GM13977 (cell line): Measurements from ENCODE around the gene PTPRC.

Source experiments
- DNase-seq: peaks from one replicate; pipeline ENCODE4 v3.0.0; 2012; ENCODE audit warnings: low spot score
- in situ Hi-C: fragments of 300-500 bp; cut with MboI; formaldehyde crosslinking; loops from one replicate; pipeline ENCODE4 v1.12.0; 2022; ENCODE audit warnings: low sequenced_read_pairs, low pct_unique_long_range_greater_than_20kb, mixed read lengths, inconsistent platforms; ENCODE audit not compliant: unreplicated experiment
- TF ChIP-seq, protein P1 (sequence below): IDR thresholded peaks from 2 replicates; pipeline ENCODE4 v1.5.1; 2012; ENCODE audit warnings: mild to moderate bottlenecking, control low read depth; ENCODE audit not compliant: insufficient read depth; ENCODE audit errors: extremely low read depth, missing control alignments

The PTPRC gene

DNA sequence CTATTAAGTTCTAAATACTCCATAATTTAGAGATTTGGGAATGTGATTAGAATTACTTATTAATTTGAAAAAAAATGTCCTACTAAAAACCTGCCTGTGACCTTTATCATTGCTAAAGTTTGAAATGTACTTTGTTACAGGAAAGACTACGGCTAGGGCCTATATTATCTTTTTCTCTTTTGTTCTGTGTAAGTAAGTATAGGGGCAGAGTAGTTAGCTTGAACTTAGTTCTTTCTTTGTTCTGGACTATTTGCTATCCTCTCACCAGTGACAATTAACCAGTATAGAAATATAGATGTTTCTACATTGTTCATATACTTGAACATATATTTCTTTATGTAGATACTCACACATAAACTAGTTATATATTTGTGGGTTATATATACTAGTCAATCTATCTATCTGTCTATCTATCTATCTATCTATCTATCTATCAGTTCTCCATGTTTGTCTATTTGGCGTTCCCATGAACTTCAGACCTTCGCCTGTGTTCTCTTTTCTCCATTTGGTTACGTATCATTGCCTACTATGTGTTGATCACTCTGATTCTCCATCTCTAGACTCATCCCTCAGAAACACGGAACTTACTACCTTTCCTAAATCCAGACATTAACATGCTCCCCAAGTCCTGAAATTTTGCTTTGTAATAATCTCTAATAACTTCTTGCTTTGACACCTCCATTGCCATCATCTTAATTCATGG, 3.3 kb downstream of the PTPRC start:
- DNase-seq: no peak
- TF ChIP-seq, protein P1, sequence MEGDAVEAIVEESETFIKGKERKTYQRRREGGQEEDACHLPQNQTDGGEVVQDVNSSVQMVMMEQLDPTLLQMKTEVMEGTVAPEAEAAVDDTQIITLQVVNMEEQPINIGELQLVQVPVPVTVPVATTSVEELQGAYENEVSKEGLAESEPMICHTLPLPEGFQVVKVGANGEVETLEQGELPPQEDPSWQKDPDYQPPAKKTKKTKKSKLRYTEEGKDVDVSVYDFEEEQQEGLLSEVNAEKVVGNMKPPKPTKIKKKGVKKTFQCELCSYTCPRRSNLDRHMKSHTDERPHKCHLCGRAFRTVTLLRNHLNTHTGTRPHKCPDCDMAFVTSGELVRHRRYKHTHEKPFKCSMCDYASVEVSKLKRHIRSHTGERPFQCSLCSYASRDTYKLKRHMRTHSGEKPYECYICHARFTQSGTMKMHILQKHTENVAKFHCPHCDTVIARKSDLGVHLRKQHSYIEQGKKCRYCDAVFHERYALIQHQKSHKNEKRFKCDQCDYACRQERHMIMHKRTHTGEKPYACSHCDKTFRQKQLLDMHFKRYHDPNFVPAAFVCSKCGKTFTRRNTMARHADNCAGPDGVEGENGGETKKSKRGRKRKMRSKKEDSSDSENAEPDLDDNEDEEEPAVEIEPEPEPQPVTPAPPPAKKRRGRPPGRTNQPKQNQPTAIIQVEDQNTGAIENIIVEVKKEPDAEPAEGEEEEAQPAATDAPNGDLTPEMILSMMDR: no peak
- in situ Hi-C loops: no loop called here

DNA sequence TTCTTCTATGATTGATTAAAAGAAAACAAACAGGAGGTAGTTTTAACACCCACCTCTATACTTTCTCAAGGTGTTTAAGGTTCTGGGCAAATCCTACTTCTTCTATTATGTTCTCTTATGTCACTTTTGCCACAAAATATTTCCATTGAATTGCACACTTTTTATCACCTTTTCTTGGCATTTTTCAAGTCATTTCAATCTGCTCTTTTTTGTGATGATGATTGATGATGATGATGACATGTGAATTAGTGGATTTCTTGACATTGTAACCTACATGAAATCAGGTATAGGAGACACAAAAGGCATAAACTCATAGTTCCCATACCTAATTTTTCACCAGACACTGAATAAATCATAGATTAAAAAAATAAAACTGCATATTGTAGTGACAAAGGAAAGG, 4.1 kb downstream of the PTPRC start:
- in situ Hi-C loops: no loop called here
- TF ChIP-seq, protein P1: no peak
- no peak for DNase-seq

DNA sequence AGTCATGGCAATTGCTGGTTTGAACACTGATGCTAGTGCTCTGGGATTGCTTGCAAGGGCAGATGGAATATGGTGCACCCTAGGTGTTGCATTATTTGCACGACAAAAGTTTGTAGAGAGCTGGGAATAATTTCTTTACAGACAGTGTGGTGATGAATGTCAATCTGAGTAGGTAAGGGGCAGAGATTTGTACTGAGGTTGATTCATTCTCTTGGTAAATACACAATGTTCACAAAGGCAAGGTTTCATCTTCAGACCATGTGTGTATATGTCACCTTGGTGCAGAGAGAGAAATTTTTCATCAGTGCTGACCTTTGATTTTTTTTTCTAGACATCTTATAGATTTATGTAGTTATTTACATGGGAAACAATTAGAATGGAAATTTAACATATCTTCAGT, 5.0 kb downstream of the PTPRC start:
- TF ChIP-seq, protein P1: no peak
- in situ Hi-C loops: no loop called here

DNA sequence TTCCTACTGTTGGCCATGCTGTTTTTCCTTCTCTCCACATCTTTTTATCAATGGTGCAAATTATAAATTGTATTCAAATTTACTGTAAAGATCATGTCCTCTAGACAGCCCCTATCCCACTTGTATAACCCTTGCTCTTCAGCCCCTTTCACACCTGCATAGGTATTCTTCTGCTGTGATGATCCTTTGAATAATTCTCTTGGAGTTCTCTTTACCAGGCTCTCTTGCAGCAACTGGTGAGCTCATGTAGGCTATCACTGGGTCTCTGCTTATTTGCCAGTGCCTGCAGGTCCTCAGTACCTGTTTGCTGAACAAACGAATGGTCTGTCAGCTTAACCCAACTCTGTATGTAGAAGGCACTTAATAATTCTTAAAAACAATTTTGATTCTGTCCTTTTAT, 8.2 kb downstream of the PTPRC start:
- TF ChIP-seq, protein P1: no peak
- in situ Hi-C loops: no loop called here
- DNase-seq: no peak

More for the DNA sequence above, 5.0 kb downstream of the PTPRC start:
- DNase-seq: no peak

DNA sequence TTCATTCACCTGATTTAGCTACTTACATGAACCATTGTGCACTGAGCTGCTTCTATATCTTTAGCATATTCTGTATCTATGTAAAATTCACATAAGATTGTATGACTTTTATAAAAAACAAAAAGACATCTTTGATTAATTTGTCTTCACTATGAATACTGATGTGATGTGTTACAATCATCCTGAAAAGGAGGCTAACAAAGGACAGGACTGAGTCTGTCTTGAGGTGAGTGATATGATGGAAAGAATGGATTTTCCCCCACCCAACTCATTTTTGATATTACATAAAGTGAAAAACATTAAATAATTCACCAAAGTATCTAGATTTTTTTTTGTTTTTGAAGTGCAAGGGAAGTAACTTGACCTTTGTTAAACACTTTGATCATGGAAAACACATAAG, 9.8 kb downstream of the PTPRC start:
- TF ChIP-seq, protein P1: no peak
- no peak for DNase-seq
- in situ Hi-C loops: no loop called here

DNA sequence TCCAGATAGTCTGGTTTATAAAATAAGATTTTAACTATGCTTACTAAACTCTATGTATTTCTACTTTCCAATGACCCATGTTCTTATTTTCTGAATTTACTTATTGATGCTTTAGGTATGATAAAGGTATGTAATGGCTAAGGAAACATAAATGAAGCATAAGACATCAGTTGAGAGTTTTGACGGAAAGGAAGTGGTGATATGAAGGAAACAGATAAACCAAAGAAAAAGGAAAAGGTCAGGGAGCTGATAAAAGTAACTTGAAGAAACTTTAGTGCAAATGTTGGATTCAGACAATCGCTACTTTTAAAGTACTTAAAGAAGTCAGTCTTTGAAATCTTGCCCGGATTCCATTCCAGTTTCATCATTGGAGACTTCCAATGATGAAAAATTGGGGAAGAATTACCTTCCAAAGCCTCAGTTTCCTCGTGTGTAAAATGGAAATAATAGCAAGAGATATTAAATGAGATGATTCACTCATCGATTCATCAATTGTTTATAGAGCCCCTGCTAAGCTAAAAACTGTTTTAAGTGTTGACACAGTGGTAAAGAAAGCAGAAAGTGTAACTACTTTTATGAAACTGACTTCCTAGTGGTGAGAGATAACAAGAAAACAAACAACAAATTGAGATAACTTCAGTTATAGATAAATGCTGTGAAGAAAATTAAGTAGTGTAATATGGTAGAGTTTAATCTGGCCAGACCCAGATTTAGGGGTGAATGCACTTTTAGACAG, 10.6 kb downstream of the PTPRC start:
- DNase-seq: no peak
- in situ Hi-C loops: no loop called here
- TF ChIP-seq, protein P1: no peak
